Activated CD4-positive, alpha-beta T cell treated with anti-CD3 and anti-CD28 coated beads, Interleukin-10, Interleukin-2, amounts not matched to agents 100 ng/mL and 50 ng/mL, durations not matched to agents 16 hours and 8 hours (primary cell): ENCODE measurements around the gene GALNT17.
"Not testable (repeated sequence)": the region's sequence is repeated elsewhere in the genome, so short reads cannot be mapped to it uniquely, and the experiment has no call there.

Source experiments
- DNase-seq: peaks from one replicate; pipeline ENCODE4 v3.0.0-alpha.2; 2020

The GALNT17 gene

DNA sequence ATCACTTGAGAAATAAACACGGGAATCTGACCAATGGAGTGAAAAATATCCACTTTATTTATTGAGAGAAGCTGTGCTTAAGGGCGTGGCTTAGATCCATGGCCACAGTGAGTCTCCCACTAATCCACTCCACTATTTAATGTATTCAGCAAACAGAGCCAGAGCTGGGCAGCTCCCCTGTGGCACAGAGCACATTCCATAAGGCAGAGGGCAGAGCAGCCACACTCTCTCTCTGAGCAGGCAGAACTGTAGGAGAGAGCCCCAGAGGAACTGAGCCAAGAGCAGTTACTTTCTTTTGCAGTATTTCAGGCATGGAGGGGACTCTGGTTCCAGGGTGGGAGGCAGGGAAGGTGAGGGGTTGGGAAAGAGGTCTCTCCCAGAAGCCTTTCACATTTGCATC, 106.0 kb downstream of the GALNT17 start:
- no peak for DNase-seq

DNA sequence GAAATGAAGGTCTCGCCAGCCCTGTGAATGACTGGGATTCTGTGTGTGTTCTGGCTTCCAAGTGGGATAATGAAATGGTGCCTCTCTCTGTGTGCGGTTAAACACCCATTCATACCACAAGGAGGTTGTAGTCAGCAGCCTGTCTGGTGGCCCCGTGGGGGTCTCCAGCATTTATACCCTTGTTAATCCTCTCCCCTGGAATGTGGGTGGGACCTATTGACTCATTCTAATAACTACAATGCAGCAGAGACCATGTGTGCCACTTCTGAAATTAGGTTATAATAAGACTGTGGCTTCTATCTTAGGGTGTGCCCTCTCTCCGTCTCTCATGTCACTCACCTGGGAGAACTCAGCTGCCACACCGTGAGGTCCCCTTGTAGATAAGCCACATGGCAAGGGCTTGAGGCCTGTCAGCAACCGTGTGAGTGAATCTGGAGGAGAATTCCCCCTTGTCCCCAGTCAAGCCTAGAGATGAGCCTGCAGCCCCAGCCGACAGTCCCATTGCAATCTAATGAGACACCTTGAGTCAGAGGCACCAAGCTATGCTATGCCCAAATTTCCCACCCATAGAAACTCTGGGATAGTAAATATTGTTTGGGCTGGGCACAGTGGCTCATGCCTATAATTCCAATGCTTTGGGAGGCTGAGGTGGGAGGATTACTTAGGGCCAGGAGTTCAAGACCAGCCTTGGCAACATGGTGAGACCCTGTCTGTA, 106.8 kb downstream of the GALNT17 start:
- no peak for DNase-seq

DNA sequence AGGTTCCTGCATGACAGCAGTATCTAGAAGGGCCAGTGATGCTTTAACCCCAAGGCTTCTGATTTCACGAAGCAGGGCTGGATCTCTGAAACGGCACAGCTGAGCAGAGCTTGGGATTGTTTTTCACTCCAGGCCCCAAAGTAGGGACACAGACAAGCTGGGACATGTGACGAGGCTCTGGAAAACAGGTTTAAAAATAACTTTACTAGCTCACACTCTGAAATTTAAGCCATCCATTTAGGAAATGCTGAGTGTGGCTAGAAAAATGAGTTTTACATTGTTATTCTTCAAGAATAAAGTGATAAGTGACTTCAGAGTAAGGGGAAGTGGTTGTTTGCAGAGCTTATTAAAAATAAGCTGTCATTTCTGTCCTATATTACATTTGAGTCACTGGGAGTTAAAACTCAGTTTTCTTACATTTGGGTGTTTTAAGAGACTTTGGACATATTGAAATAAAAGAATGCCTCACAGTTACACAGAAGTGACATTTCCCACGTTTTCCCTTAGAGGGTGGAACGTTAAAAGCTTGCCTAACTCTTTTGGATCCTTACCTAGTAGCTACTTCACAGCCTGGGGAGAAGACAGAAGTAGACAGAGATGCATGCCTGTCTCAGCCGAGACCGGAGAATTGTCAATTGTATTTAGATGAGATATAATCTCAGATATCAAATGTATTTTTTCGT, 107.8 kb downstream of the GALNT17 start:
- DNase-seq, result no peak

DNA sequence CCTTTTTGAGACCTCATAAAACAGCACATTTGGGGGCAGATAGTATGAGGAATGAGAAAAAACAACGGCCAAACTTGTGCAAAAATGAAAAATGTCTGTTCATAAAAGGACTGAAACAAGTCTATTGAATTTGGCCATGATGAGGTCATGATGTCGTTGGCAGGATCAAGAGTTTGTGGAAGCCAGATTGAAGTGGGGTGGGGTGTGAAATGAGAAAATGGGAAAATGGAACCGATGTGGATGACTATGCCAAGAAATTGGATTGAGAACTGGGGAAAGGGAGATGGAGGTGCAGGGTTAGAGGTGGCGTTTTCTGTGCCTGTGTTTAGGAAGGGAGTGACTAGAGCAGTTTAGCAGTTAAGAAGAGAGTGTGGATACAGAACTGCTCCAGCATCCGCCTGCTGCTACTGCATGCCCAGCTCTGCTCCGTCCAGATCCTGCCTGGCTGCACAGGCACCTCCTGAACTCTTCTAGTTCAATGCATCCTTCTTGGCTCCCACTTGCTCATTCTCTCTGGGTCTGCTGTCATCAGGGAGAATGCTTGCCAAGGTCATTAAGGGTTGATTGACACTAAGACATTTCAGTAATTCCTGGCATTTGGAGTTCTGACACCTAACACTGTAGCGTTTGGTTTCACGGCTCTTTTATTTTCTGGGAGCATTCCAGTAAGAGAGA, 111.9 kb downstream of the GALNT17 start:
- DNase-seq, result no peak

DNA sequence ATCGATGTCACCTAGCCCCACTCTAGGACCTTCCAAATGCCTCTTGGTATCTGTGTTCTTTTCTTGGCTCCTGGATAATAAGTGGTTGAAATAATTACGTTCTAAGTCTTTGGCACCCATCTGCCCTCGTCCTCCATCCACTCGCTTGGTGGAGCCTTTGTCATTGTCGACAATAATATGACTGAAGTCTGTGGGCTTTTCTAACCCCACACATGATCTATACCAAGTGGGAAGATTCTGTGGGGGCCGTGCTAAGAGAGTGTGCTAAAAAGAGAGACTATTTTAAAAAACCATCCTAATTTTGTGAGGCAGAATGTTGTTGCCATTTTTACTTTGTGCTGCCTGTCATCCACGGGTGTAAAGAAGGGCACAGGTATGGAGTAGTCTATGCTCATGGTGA, 113.1 kb downstream of the GALNT17 start:
- DNase-seq, result no peak

DNA sequence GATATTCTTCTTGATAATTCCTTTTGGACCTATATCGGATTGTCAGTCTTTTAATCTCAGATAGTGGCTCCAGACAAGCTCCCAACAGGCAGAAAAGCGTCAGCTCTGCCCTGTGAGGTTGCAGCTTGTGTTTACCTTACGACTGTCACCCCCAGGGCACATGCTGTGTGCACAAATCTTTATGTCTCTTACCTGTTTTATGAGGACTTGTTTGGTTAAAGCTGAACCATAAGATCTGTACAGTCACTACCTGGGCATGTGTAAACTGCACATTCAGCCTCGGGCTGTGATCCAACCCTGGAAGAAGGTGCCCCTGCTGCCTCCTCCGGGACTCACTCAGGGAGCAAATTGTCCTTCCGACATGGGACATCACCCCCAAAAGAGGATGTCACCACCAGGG, 119.8 kb downstream of the GALNT17 start:
- no peak for DNase-seq

DNA sequence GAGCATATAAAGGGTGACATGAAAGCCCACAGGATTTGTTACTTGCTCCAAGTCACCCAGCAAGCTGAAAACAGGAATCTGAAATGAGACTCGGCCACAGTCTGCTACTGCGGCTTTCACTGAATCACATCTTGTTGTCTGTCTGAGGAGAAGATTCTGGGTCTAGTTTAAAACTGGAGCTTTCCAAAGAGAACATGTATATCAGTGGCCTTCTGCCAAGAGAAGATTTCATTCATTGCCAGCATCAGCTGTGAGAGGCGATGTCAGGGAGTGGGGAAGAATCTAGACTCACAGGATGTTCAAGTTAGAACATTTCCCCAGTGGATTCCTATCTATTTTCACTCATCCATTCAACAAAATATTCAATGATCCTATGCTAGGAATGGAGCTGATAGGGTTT, 122.8 kb downstream of the GALNT17 start:
- DNase-seq, result no peak

DNA sequence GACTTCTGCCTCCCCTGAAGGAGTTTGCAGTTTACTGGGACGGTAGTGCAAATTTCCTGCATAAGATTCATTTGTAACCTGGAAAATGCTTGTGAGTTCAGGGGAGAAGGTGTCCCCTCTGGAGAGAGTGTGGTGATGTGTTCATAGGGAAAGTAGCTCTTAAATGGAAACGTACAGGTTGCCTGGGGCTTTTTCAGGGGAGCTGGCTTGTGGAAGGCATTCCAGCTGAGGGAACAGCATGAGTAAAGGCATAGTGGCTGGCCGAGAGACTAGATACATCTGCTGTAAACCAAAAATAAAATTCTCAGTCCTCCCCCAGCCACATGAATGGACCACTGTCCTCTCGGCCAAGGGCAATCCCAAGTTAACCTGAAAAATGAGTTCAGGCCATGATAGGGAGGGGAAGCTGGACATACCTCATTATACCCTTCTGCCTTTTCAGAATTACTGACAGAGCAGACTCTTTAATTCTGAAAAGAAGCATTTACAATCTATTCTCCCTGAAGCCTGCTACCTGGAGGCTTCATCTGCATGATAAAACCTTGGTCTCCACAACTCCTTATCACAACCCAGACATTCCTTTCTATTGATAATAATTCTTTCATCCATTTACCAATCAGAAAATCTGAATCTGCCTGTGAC, 123.7 kb downstream of the GALNT17 start:
- no peak for DNase-seq

DNA sequence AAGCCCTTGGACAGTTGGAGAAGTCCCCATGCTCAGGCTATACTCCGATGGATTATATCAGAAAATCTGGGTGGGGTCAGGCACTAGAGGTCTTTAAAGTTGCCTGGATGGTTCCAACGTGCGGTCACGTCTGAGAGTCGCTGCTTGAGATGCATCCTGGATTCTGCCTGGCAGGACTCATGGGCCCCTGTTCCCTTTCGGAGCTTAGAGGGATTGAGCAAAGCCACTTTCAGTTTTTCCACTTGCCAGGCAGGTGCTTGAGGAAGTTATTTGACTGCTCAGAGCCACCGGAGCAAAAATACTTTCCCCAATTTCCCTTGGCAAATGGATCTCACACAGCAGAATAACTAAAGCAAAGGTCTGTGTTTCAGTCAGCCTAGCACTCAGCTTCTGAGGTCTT, 129.1 kb downstream of the GALNT17 start:
- DNase-seq, result no peak

DNA sequence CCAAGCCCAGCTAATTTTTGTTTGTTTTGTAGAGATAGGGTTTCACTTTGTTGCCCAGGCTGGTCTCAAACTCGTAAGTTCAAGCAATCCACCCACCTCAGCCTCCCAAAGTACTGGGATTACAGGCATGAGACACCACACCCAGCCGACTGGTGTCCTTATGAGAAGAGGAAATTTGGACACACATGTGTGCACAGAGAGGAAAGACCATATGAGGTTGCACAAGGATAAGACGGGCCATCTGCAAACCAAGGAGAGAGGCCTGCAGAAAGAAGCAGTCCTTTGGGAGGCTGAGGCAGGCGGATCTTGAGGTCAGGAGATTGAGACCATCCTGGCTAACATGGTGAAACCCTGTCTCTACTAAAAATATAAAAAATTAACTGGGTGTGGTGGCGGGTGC, 130.9 kb downstream of the GALNT17 start:
- not testable (repeated sequence) for DNase-seq

DNA sequence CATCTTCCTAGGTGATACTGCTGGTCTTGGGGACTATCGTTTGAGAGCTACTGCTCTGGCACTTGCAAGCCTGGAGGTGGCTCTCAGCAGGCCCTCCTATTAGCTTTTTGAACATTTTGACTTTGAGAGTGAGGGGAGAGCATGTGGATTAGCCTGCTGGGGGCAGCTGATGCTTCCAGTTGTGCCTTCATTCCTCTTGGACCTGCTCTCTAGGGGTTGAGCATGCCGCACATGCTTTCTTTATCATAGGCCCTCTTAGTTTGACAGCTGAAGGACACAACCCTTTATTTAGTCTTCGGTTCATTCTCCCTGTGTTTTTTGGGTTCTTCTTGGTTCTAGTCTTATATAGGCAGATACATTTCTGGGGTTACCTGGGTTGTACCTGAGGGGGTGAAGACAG, 132.1 kb downstream of the GALNT17 start:
- no peak for DNase-seq

DNA sequence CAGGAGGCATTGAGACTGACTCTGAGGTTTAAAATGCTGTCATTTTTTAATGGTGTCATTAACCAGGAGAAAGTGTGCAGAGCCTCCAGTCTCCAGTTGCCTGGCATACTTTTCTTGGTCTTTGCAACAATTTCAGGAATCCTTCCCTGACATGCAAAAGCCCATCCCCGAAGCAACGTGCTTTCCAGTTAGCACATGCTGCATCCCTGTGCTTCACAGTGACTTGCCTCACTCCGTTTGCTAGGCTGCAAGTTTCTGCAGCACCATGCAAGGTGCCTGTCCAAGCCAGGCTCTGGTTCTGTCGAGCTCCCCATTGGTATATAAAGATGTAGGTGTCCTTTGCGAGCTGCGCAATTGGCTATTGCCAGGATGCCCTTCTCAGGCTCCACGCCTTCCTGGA, 135.0 kb downstream of the GALNT17 start:
- no peak for DNase-seq

DNA sequence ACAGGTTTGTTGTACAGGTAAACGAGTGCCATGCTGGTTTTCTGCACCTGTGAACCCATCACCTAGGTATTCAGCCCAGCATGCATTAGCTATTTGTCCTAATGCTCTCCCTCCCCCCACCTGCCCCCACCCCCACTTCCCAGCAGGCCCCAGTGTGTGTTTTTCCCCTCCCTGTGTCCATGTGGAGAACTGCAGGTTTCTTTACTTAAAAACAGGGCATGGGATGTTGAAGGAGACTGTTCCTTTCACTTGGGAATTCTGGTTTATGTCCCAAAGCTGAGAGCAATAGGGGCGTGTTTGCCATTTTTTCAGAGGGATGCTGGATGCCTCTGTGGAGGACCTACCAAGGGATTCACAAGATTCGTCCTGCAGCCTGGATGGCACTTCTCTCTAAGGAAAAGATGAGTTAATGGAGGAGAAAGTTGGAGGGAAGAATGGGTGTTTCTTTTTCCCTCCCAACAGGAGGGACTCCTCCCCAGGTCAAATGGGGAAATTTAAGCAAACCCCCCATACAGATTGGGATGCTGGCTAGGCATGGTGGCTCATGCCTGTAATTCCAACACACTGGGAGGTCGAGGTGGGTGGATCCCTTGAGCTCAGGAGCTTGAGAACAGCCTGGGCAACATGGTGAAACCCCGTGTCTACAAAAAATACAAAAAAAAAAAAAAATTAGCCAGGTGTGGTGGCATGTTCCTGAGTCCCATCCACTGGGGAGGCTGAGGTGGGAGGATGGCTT, 136.0 kb downstream of the GALNT17 start:
- DNase-seq, result no peak

DNA sequence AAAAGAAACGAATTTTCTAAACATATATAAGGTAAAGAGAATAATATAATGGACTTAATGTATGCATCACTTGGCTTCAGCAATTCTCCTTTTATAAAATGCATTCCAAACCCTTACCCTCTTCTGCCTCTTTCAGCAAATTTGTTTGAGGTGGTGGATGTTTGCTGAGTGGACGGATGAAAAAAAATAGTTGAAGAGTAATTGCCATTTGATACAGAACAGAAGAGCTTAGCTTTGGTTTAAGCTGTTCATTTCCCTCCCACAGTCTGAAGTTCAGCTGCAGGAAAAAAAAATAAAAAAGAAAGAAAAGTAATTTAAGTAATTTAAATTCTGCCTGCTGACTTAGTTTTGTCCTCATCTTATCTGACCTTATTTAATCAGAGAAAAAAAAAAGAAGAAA, 138.6 kb downstream of the GALNT17 start:
- no peak for DNase-seq

DNA sequence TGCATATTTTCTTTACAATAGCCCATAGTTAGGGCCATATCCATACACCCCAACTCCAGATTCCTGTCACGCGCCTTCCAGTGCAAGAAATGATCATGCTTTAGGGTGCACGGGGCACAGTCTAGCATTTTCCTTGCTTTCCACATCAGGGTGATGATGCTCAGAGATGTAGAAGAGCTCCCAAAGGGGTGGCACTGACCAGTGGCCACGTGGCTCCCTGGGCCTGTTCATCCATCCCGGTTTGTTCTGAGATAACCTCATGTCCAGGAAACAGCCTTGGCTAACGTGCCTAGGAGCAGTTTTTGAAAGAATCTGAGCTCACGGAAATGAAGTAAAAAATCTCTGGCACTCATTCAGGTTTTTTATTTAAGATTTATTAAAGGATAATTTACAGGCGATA, 139.3 kb downstream of the GALNT17 start:
- no peak for DNase-seq

DNA sequence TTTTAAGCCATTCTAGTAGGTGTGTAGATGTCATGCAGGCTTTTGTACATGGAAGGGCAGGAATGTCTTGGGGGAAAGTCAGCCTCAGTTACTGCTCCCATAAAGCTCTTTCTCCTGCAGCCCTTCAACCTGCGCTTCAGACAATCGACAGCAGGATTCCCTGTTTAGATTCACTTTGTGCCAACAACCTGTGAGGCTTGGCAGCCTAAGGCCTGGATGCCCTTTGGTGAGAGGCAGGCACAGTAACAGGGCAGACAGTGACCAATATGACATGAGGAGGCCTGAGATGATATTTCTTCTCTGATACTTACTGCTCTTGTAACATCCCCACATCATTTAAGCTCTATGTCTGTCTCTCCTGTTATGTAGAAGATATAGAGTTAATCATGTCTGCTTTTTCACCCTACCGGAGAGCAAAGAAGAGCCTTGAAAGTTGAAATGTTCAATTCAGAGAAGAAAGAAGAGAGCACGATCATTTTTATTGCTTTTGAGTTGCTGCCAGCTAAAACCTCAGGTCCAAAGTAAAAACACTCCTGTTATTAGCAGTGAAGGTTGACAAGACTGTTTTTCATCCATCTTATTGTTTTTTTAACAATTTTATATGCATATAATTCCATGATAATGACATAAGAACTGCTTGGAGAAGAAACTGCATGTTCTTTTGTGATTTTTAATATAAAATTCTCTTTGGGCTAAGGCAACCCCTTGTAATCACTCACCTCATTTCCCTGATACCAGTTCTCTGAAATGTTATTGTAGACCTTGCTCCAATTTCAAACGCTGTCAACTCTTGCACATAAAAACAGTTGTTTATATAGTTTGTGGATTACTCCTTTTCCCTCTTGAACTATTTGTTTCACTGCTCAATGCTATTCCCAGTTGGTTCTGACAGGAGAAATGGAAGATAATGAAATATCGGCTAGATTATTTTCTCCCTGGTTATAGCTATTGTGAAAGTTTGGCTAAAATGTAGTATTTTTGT, 140.9 kb downstream of the GALNT17 start:
- no peak for DNase-seq

DNA sequence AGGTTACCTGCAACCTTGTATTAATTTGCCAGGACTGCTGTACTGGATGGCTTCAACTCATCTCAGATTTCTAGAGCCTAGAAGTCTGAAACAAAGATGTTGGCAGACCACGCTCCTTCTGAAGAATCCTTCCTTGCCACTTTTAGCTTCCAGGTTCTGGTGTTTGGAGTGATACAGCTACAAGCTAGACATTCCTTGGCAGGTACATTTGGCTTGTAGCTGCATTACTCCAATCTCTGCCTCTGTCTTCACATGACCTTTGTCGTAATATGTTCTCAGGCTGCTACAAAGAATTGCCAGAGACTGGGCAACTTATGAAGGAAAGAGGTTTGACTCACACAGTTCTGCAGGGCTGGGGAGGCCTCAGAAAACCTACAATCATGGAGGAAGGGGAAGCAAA, 146.3 kb downstream of the GALNT17 start:
- DNase-seq, result no peak

DNA sequence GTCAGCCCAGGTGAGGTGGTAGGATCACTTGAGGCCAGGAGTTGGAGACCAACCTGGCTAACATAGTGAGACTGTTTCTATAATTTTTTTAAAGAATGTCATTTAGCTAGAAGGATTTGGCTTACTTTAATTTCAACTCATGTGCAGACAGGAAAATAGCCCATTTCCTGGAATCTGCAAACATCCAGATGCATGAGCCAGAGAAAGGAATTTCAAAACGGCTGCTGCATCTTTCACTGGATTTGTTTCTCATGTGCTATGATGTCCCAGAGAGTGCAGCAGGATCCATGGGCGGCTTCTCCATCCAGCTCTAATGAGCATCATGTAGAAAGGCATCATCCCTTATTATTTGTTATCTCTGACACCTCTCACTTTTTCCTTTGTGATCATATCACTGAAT, 149.3 kb downstream of the GALNT17 start:
- DNase-seq, result no peak

DNA sequence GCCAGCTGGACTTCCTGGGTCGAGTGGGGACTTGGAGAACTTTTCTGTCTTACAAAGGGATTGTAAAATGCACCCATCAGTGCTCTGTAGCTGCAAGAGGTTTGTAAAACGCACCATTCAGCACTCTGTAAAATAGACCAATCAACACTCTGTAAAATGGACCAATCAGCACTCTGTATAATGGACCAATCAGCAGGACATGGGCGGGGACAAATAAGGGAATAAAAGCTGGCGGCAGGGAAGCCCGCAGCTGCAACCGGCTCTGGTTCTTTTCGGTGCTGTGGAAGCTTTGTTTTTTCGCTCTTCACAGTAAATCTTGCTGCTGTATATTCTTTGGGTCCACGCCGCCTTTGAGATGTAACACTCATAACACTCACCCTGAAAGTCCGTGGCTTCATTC, 151.9 kb downstream of the GALNT17 start:
- DNase-seq, result no peak

DNA sequence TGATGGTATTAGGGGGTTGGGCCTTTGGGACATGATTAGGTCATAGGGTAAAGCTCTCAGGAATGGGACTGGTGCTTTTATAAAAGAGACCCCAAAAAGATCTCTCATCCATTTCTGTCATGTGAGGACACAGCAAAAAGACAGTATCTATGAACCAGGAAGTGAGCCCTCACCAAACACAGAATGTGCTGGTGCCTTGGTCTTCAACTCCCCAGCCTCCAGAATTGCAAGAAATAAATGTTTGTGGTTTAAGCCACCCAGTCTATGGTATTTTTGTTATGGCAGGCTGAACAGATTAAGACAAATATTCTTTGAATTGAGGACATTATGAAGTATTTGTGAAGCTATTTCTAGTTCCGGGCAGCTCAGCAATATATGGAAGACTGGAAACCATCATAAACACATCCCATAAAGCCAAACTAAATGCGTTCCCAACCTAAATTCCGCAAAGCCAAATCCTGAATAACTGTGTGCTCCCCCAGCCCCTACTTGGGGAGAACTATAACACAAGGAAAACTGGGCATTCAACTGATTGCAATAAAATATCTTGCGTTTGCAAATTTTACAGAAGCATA, 153.7 kb downstream of the GALNT17 start:
- DNase-seq, result no peak

DNA sequence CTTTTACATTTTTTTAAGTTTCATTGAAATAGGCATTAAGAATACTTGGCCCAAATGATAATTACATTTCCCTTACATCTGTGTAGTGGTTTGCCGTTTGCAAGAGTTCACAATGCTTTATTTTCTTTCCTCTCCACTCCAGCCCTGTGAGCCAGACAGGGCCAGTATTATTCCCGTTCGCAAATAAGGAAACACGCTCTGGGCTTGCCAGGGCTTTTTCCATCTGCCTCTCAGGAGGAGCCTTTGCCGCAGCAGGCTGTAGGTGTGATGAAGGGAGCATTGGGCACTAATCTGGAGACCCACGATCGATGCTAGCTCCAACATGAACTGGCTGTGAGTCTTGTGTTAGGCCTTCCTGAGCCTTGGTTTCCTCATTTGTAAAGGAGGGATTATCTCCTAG, 154.4 kb downstream of the GALNT17 start:
- DNase-seq, result no peak
